Measurements from ENCODE around the gene TNFRSF1A.

TNFRSF1A gene

GRCh38 chr12:6368906-6369525, 27.1 kb upstream of the TNFRSF1A start:
- Histone ChIP-seq H3K36me3 (no peaks in the 10 kb centered on the region), H3K27ac (peak overlapping the region; percentile 90), H3K27me3 (no peaks in the 10 kb centered on the region), H3K9me3 (no peaks in the 10 kb centered on the region), H3K4me3 (ENCODE audit: low read depth in 1 of 2, low read length in 1 of 2) (peak overlapping the region in 1 of 2 experiments; percentile 33), H3K4me1 (ENCODE audit: control insufficient read depth in 1 of 2, insufficient read depth in 1 of 2, low read depth in 1 of 2, low read length in 1 of 2) (peaks cover 26 to 27% of the 10 kb centered on the region in 2 experiments)
- TF ChIP-seq CTCF (IDR thresholded peaks at IDR 0.05): no peak

GRCh38 chr12:6367969-6368892, 26.4 kb upstream of the TNFRSF1A start:
- Histone ChIP-seq H3K4me3 (ENCODE audit: low read depth in 1 of 2, low read length in 1 of 2) (peak overlapping the region; percentile 33 to 36), H3K27ac (peak overlapping the region; percentile 90), H3K4me1 (ENCODE audit: control insufficient read depth in 1 of 2, insufficient read depth in 1 of 2, low read depth in 1 of 2, low read length in 1 of 2) (peaks cover 29 to 31% of the 10 kb centered on the region in 2 experiments), H3K36me3 (no peaks in the 10 kb centered on the region), H3K27me3 (no peaks in the 10 kb centered on the region), H3K9me3 (no peaks in the 10 kb centered on the region)
- TF ChIP-seq CTCF (IDR thresholded peaks at IDR 0.05): no peak

GRCh38 chr12:6367065-6367968, 25.4 kb upstream of the TNFRSF1A start:
- TF ChIP-seq CTCF (IDR thresholded peaks at IDR 0.05): peak; percentile 63
- Histone ChIP-seq H3K4me3 (ENCODE audit: low read depth in 1 of 2, low read length in 1 of 2) (peak overlapping the region; percentile 33 to 36), H3K27ac (peak overlapping the region; percentile 90), H3K4me1 (ENCODE audit: control insufficient read depth in 1 of 2, insufficient read depth in 1 of 2, low read depth in 1 of 2, low read length in 1 of 2) (peaks cover 34 to 36% of the 10 kb centered on the region in 2 experiments), H3K27me3 (no peaks in the 10 kb centered on the region), H3K9me3 (no peaks in the 10 kb centered on the region), H3K36me3 (no peaks in the 10 kb centered on the region)

GRCh38 chr12:6364044-6364374, 22.1 kb upstream of the TNFRSF1A start:
- Histone ChIP-seq H3K27me3 (no peaks in the 10 kb centered on the region), H3K36me3 (no peaks in the 10 kb centered on the region), H3K4me3 (ENCODE audit: low read depth in 1 of 2, low read length in 1 of 2) (peak overlapping the region; percentile 80 to 94), H3K27ac (peak overlapping the region; percentile 88), H3K9me3 (no peaks in the 10 kb centered on the region), H3K4me1 (ENCODE audit: control insufficient read depth in 1 of 2, insufficient read depth in 1 of 2, low read depth in 1 of 2, low read length in 1 of 2) (peaks cover 42 to 45% of the 10 kb centered on the region in 2 experiments)
- TF ChIP-seq CTCF (IDR thresholded peaks at IDR 0.05): no peak

- no peaks in the 10 kb centered on the region for H3K27me3 ChIP-seq
- peak overlapping the region; percentile 80 to 94 for H3K4me3 ChIP-seq (ENCODE audit: low read depth in 1 of 2, low read length in 1 of 2)
- H3K4me1 ChIP-seq (ENCODE audit: control insufficient read depth in 1 of 2, insufficient read depth in 1 of 2, low read depth in 1 of 2, low read length in 1 of 2): peaks cover 42 to 45% of the 10 kb centered on the region in 2 experiments
- H3K27ac ChIP-seq: peak overlapping the region; percentile 88
- no peak for TF ChIP-seq CTCF (IDR thresholded peaks at IDR 0.05)
- no peaks in the 10 kb centered on the region for H3K36me3 ChIP-seq
- H3K9me3 ChIP-seq: no peaks in the 10 kb centered on the region
Measured at GRCh38 chr12:6363330-6364043, 21.6 kb upstream of the TNFRSF1A start.
